Measurements from ENCODE around the gene CPA1. TPM values are rescaled to one million over a fixed set of nuclear protein-coding genes. Genes with fewer than 3 reads are reported as not detected.

The CPA1 gene
- total RNA-seq, 1 experiment from 2014 or later: not detected

DNA sequence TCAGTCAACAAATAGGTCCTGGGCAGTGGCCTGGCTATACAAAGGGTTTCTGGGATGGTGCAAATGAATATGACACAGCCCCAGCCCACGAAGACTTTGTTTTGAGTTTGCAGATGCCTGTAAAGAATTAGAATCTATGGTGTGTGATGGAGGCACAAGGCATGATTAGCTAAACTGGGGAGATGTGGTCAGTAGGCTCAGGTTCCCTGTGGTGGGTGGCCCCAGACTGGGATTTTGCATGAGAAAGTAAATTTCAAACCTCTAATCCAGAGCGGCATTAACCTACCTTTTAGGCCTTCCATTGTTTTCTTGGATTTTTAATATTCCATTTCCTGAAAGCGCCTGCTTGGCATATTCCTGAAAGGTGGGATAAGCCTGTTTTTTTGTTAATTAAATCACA lies 42.1 kb upstream of the CPA1 start:
- Histone ChIP-seq H2BK5ac (ENCODE audit: insufficient read length, low read length) (no peak overlapping the region), H4K91ac (ENCODE audit: insufficient read length, low read depth, low read length) (no peak overlapping the region), H2BK20ac (ENCODE audit: low read depth, low read length, poor library complexity, severe bottlenecking) (no peak overlapping the region), H2BK15ac (ENCODE audit: low read depth, low read length) (no peak overlapping the region), H3K9me3 (ENCODE audit: control insufficient read depth, low read depth, low read length) (no peaks in the 10 kb centered on the region), H3K56ac (ENCODE audit: insufficient read length, low read depth, low read length) (no peak overlapping the region), H3K4ac (ENCODE audit: low read depth, low read length) (no peak overlapping the region), H4K8ac (replicated peaks; ENCODE audit: insufficient read length, low read depth, low read length) (no peak overlapping the region), H3K18ac (ENCODE audit: insufficient read length, low read depth, low read length) (no peak overlapping the region), H2AK5ac (ENCODE audit: insufficient read length, low read length) (no peak overlapping the region), H2BK12ac (ENCODE audit: insufficient read length, low read depth, low read length) (no peak overlapping the region), H3K27me3 (ENCODE audit: insufficient read depth, low read length) (no peaks in the 10 kb centered on the region), H3T11ph (ENCODE audit: low read length) (no peak overlapping the region), H3K9ac (ENCODE audit: extremely low read depth, insufficient read length, low read length) (no peak overlapping the region), H4K5ac (ENCODE audit: insufficient read length, low read depth, low read length) (no peak overlapping the region), H2AFZ (ENCODE audit: low read length) (no peak overlapping the region), H3K23me2 (ENCODE audit: insufficient read length, low read depth, low read length, poor library complexity, severe bottlenecking) (no peaks in the 10 kb centered on the region), H3K79me2 (ENCODE audit: insufficient read depth, low read length) (no peaks in the 10 kb centered on the region), H4K20me1 (ENCODE audit: control insufficient read depth, insufficient read depth, insufficient read length) (no peaks in the 10 kb centered on the region), H3K4me1 (ENCODE audit: insufficient read depth, low read length) (peaks cover 6% of the 10 kb centered on the region; the same call in 1 of the 2 replicates), H3K23ac (ENCODE audit: insufficient read length, low read depth, low read length) (no peak overlapping the region), H3K4me2 (ENCODE audit: insufficient read depth, insufficient read length, low read length) (no peak overlapping the region), H3K14ac (ENCODE audit: insufficient read depth, low read length) (peak overlapping the region; percentile 22; the same call in 1 of the 2 replicates), H3K79me1 (ENCODE audit: insufficient read depth, low read depth, low read length, poor library complexity, severe bottlenecking) (no peaks in the 10 kb centered on the region), H3K27ac (ENCODE audit: insufficient read length, low read depth, low read length) (no peak overlapping the region), H2BK120ac (ENCODE audit: low read depth, low read length, poor library complexity, severe bottlenecking) (no peak overlapping the region)
- TF ChIP-seq, protein P1, sequence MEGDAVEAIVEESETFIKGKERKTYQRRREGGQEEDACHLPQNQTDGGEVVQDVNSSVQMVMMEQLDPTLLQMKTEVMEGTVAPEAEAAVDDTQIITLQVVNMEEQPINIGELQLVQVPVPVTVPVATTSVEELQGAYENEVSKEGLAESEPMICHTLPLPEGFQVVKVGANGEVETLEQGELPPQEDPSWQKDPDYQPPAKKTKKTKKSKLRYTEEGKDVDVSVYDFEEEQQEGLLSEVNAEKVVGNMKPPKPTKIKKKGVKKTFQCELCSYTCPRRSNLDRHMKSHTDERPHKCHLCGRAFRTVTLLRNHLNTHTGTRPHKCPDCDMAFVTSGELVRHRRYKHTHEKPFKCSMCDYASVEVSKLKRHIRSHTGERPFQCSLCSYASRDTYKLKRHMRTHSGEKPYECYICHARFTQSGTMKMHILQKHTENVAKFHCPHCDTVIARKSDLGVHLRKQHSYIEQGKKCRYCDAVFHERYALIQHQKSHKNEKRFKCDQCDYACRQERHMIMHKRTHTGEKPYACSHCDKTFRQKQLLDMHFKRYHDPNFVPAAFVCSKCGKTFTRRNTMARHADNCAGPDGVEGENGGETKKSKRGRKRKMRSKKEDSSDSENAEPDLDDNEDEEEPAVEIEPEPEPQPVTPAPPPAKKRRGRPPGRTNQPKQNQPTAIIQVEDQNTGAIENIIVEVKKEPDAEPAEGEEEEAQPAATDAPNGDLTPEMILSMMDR (conservative IDR thresholded peaks at IDR 0.05): no peak
- DNase-seq: no peak
- Mint-ChIP-seq H3K4me1 (peaks cover 21 to 25% of the 10 kb centered on the region in 2 experiments), H3K27me3 (ENCODE audit: low read depth) (no peaks in the 10 kb centered on the region), H3K27ac (peak overlapping the region; percentile 49 to 95 (median 92); a peak in 4 of 7 replicates), H3K9me3 (no peaks in the 10 kb centered on the region), H3K36me3 (ENCODE audit: insufficient read depth in 1 of 3, low read depth in 3 of 3) (no peaks in the 10 kb centered on the region), H3K4me3 (no peak overlapping the region; a peak in 1 of 5 replicates)
- no CpG with 5 or more reads among the region's 3 CpGs for WGBS (ENCODE audit: extremely low coverage, insufficient read length, low lambda C conversion rate)
